ENCODE results near the gene LEPROT.

LEPROT gene

GRCh38 chr1:65386439-65386838 lies 34.0 kb upstream of the LEPROT start:
- Mint-ChIP-seq H3K27me3 (ENCODE audit: low read depth, poor library complexity) (peaks cover 4% of the 10 kb centered on the region), H3K36me3 (ENCODE audit: low read depth) (no peaks in the 10 kb centered on the region), H3K4me1 (no peaks in the 10 kb centered on the region), H3K9me3 (peaks cover 5% of the 10 kb centered on the region), H3K27ac (no peak overlapping the region), H3K4me3 (no peak overlapping the region)
- DNase-seq = no peak
- TF ChIP-seq CTCF (IDR thresholded peaks at IDR 0.05) = no peak

GRCh38 chr1:65387821-65388220 lies 32.6 kb upstream of the LEPROT start:
- peaks cover 5% of the 10 kb centered on the region for H3K9me3 Mint-ChIP-seq
- no peak for TF ChIP-seq CTCF (IDR thresholded peaks at IDR 0.05)
- no peak for DNase-seq
- H3K36me3 Mint-ChIP-seq (ENCODE audit: low read depth) = no peaks in the 10 kb centered on the region
- no peaks in the 10 kb centered on the region for H3K4me1 Mint-ChIP-seq
- no peak overlapping the region for H3K4me3 Mint-ChIP-seq
- H3K27me3 Mint-ChIP-seq (ENCODE audit: low read depth, poor library complexity) = no peaks in the 10 kb centered on the region
- no peak overlapping the region for H3K27ac Mint-ChIP-seq

- no peak overlapping the region for H3K4me3 Mint-ChIP-seq
- no peak for TF ChIP-seq CTCF (IDR thresholded peaks at IDR 0.05)
- H3K27me3 Mint-ChIP-seq (ENCODE audit: low read depth, poor library complexity) = no peaks in the 10 kb centered on the region
- H3K27ac Mint-ChIP-seq = no peak overlapping the region
- no peak for DNase-seq
- peaks cover 5% of the 10 kb centered on the region for H3K9me3 Mint-ChIP-seq
- H3K4me1 Mint-ChIP-seq = no peaks in the 10 kb centered on the region
- H3K36me3 Mint-ChIP-seq (ENCODE audit: low read depth) = no peaks in the 10 kb centered on the region
Observed at GRCh38 chr1:65388908-65389695, 31.4 kb upstream of the LEPROT start.

GRCh38 chr1:65392497-65392896 lies 28.0 kb upstream of the LEPROT start:
- Mint-ChIP-seq H3K27ac (no peak overlapping the region), H3K9me3 (no peaks in the 10 kb centered on the region), H3K4me1 (no peaks in the 10 kb centered on the region), H3K27me3 (ENCODE audit: low read depth, poor library complexity) (no peaks in the 10 kb centered on the region), H3K36me3 (ENCODE audit: low read depth) (no peaks in the 10 kb centered on the region), H3K4me3 (no peak overlapping the region)
- DNase-seq = no peak
- TF ChIP-seq CTCF (IDR thresholded peaks at IDR 0.05) = no peak

GRCh38 chr1:65393347-65393746 lies 27.1 kb upstream of the LEPROT start:
- DNase-seq = no peak
- Mint-ChIP-seq H3K4me1 (no peaks in the 10 kb centered on the region), H3K27ac (peak overlapping the region; percentile 78), H3K4me3 (no peak overlapping the region), H3K27me3 (ENCODE audit: low read depth, poor library complexity) (no peaks in the 10 kb centered on the region), H3K9me3 (no peaks in the 10 kb centered on the region), H3K36me3 (ENCODE audit: low read depth) (no peaks in the 10 kb centered on the region)
- TF ChIP-seq CTCF (IDR thresholded peaks at IDR 0.05) = no peak

- no peak overlapping the region for H3K4me3 Mint-ChIP-seq
- H3K9me3 Mint-ChIP-seq = no peaks in the 10 kb centered on the region
- H3K4me1 Mint-ChIP-seq = no peaks in the 10 kb centered on the region
- H3K36me3 Mint-ChIP-seq (ENCODE audit: low read depth) = no peaks in the 10 kb centered on the region
- no peak overlapping the region for H3K27ac Mint-ChIP-seq
- DNase-seq = no peak
- no peak for TF ChIP-seq CTCF (IDR thresholded peaks at IDR 0.05)
- no peaks in the 10 kb centered on the region for H3K27me3 Mint-ChIP-seq (ENCODE audit: low read depth, poor library complexity)
Observed at GRCh38 chr1:65393928-65394327, 26.5 kb upstream of the LEPROT start.

Measured in nephron progenitor cell (in vitro differentiated cells).